Ascending aorta (tissue), 2 donors: Measurements from ENCODE around the gene ITGA11. TPM values are rescaled to one million over a fixed set of nuclear protein-coding genes. Genes with fewer than 3 reads are reported as not detected.

Experiments used
- DNase-seq, 2 donors: peaks; one replicate each; pipeline ENCODE4 v3.0.0-alpha.2; 2019; ENCODE audit warnings: low spot score in 2 of 2
- H3K27ac ChIP-seq, 2 donors: fragments of 200-600 bp; sonication (generic); one replicate each; pipeline ENCODE4 v1.5.1; 2016 to 2017; ENCODE audit warnings: mild to moderate bottlenecking in 1 of 2
- H3K27me3 ChIP-seq: fragments of 200-600 bp; sonication (generic); one replicate; pipeline ENCODE4 v1.5.1; 2017
- H3K36me3 ChIP-seq, 2 donors: fragments of 200-600 bp; sonication (generic); one replicate each; pipeline ENCODE4 v1.5.1; 2016
- H3K4me1 ChIP-seq, 2 donors: fragments of 200-600 bp; sonication (generic); one replicate each; pipeline ENCODE4 v1.5.1; 2016 to 2017; ENCODE audit warnings: mild to moderate bottlenecking in 1 of 2
- H3K4me3 ChIP-seq, 2 donors: fragments of 200-600 bp; sonication (generic); one replicate each; pipeline ENCODE4 v1.5.1; 2016 to 2017; ENCODE audit warnings: mild to moderate bottlenecking in 1 of 2
- H3K9me3 ChIP-seq, 2 donors: fragments of 200-600 bp; sonication (generic); one replicate each; pipeline ENCODE4 v1.5.1; 2016
- CTCF ChIP-seq, 3 experiments: fragments of 200-600 bp in 2 of 3; fragments of 450-650 bp in 1 of 3; sonication (generic) in 2 of 3; IDR thresholded peaks; one replicate each; pipeline ENCODE4 v1.5.1; 2016 to 2019; ENCODE audit warnings: antibody characterized with exemption in 3 of 3, mild to moderate bottlenecking in 1 of 3, moderate library complexity in 1 of 3
- intact Hi-C: fragments of 100-400 bp; cut with DNase I; formaldehyde crosslinking; loops from one replicate; pipeline ENCODE4 v1.15.1; 2023
- total RNA-seq: library from RNA; depleted of rRNA; stranded (reverse); fragments of >200 nt; gene quantifications from one replicate; pipeline ENCODE4 v1.1.0, GENCODE V29; 2016

Gene ITGA11
- total RNA-seq, 1 donor from 2014 or later = 136 TPM

- TF ChIP-seq CTCF (IDR thresholded peaks at IDR 0.05) = no peak
- Histone ChIP-seq H3K36me3 (no peaks in the 10 kb centered on the region), H3K9me3 (no peaks in the 10 kb centered on the region), H3K4me1 (peaks cover 4 to 22% of the 10 kb centered on the region in 2 donors), H3K27ac (peak overlapping the region; percentile 25 to 64), H3K27me3 (no peaks in the 10 kb centered on the region), H3K4me3 (no peak overlapping the region)
- no peak for DNase-seq
- intact Hi-C loops = no loop called here
These were observed 37.4 kb upstream of the ITGA11 start for GRCh38 chr15:68469162-68470048.

GRCh38 chr15:68466876-68467275 is 34.9 kb upstream of the ITGA11 start:
- no peak for TF ChIP-seq CTCF (IDR thresholded peaks at IDR 0.05)
- no peak overlapping the region for H3K4me3 ChIP-seq
- H3K36me3 ChIP-seq = no peaks in the 10 kb centered on the region
- H3K4me1 ChIP-seq = peaks cover 4 to 22% of the 10 kb centered on the region in 2 donors
- peak overlapping the region; percentile 19 to 41 for H3K27ac ChIP-seq
- no peaks in the 10 kb centered on the region for H3K9me3 ChIP-seq
- DNase-seq = no peak
- intact Hi-C loops = no loop called here
- H3K27me3 ChIP-seq = no peaks in the 10 kb centered on the region

- TF ChIP-seq CTCF (IDR thresholded peaks at IDR 0.05) = no peak
- Histone ChIP-seq H3K27ac (no peak overlapping the region), H3K36me3 (no peaks in the 10 kb centered on the region), H3K9me3 (no peaks in the 10 kb centered on the region), H3K4me1 (peaks cover 4 to 22% of the 10 kb centered on the region in 2 donors), H3K27me3 (no peaks in the 10 kb centered on the region), H3K4me3 (no peak overlapping the region)
- intact Hi-C loops = no loop called here
- no peak for DNase-seq
These were observed 34.0 kb upstream of the ITGA11 start for GRCh38 chr15:68465861-68466560.

- Histone ChIP-seq H3K27ac (no peak overlapping the region), H3K9me3 (no peaks in the 10 kb centered on the region), H3K4me3 (no peak overlapping the region), H3K36me3 (no peaks in the 10 kb centered on the region), H3K27me3 (no peaks in the 10 kb centered on the region), H3K4me1 (peaks cover 0 to 12% of the 10 kb centered on the region in 2 donors)
- DNase-seq = no peak
- no peak for TF ChIP-seq CTCF (IDR thresholded peaks at IDR 0.05)
- intact Hi-C loops = no loop called here
These were observed 32.6 kb upstream of the ITGA11 start for GRCh38 chr15:68464448-68465090.

GRCh38 chr15:68463996-68464395 is 32.0 kb upstream of the ITGA11 start:
- Histone ChIP-seq H3K4me3 (no peak overlapping the region), H3K36me3 (no peaks in the 10 kb centered on the region), H3K4me1 (peaks cover 0 to 7% of the 10 kb centered on the region in 2 donors), H3K27ac (no peak overlapping the region), H3K27me3 (no peaks in the 10 kb centered on the region), H3K9me3 (no peaks in the 10 kb centered on the region)
- no peak for DNase-seq
- TF ChIP-seq CTCF (IDR thresholded peaks at IDR 0.05) = no peak
- intact Hi-C loops = no loop called here
